Progenitor cell of endocrine pancreas (in vitro differentiated cells): ENCODE data around the gene ZKSCAN1. TPM values are rescaled to one million over a fixed set of nuclear protein-coding genes. Genes with fewer than 3 reads are reported as not detected.

ENCODE experiments used
- DNase-seq: peaks from one replicate; pipeline ENCODE4 v3.0.0; 2021; ENCODE audit warnings: low spot score; ENCODE audit not compliant: unreplicated experiment
- H3K27ac Mint-ChIP-seq: 2 replicates; pipeline ENCODE4 v1.8.0; 2021; ENCODE audit warnings: mild to moderate bottlenecking, moderate library complexity, mixed read lengths
- H3K27me3 Mint-ChIP-seq: 2 replicates; pipeline ENCODE4 v1.8.0; 2021; ENCODE audit warnings: mixed read lengths
- H3K36me3 Mint-ChIP-seq: 2 replicates; pipeline ENCODE4 v1.8.0; 2022; ENCODE audit warnings: mixed read lengths; ENCODE audit not compliant: insufficient read depth
- H3K4me1 Mint-ChIP-seq: 2 replicates; pipeline ENCODE4 v1.8.0; 2021; ENCODE audit warnings: low read depth, mixed read lengths
- H3K4me3 Mint-ChIP-seq: 2 replicates; pipeline ENCODE4 v1.8.0; 2021; ENCODE audit warnings: low read depth, mild to moderate bottlenecking, moderate library complexity, mixed read lengths
- H3K9me3 Mint-ChIP-seq: 2 replicates; pipeline ENCODE4 v1.8.0; 2021; ENCODE audit warnings: low read depth, mixed read lengths
- total RNA-seq: library from RNA; stranded (reverse); gene quantifications from 2 replicates; pipeline ENCODE4 v1.2.1, GENCODE V29; 2021
- TF ChIP-seq, protein P1 (sequence below): fragments of 200-600 bp; sonication (generic); IDR thresholded peaks from one replicate; pipeline ENCODE4 v1.5.0; 2021; ENCODE audit warnings: antibody characterized with exemption, mild to moderate bottlenecking; ENCODE audit not compliant: unreplicated experiment

Gene ZKSCAN1
- total RNA-seq, 1 donor from 2014 or later: 209 TPM

GRCh38 chr7:100057006-100057405 lies 41.6 kb downstream of the ZKSCAN1 start:
- no peaks in the 10 kb centered on the region for H3K27me3 Mint-ChIP-seq
- DNase-seq: no peak
- H3K36me3 Mint-ChIP-seq: peaks cover 24% of the 10 kb centered on the region
- no peak overlapping the region for H3K4me3 Mint-ChIP-seq
- no peak overlapping the region for H3K27ac Mint-ChIP-seq
- H3K4me1 Mint-ChIP-seq: peaks cover 1% of the 10 kb centered on the region
- H3K9me3 Mint-ChIP-seq: no peaks in the 10 kb centered on the region
- TF ChIP-seq, protein P1, sequence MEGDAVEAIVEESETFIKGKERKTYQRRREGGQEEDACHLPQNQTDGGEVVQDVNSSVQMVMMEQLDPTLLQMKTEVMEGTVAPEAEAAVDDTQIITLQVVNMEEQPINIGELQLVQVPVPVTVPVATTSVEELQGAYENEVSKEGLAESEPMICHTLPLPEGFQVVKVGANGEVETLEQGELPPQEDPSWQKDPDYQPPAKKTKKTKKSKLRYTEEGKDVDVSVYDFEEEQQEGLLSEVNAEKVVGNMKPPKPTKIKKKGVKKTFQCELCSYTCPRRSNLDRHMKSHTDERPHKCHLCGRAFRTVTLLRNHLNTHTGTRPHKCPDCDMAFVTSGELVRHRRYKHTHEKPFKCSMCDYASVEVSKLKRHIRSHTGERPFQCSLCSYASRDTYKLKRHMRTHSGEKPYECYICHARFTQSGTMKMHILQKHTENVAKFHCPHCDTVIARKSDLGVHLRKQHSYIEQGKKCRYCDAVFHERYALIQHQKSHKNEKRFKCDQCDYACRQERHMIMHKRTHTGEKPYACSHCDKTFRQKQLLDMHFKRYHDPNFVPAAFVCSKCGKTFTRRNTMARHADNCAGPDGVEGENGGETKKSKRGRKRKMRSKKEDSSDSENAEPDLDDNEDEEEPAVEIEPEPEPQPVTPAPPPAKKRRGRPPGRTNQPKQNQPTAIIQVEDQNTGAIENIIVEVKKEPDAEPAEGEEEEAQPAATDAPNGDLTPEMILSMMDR: no peak

- no peak for DNase-seq
- H3K4me3 Mint-ChIP-seq: no peak overlapping the region
- peaks cover 37% of the 10 kb centered on the region for H3K36me3 Mint-ChIP-seq
- H3K27ac Mint-ChIP-seq: no peak overlapping the region
- TF ChIP-seq, protein P1: no peak
- H3K4me1 Mint-ChIP-seq: no peaks in the 10 kb centered on the region
- peaks cover 6% of the 10 kb centered on the region for H3K9me3 Mint-ChIP-seq
- no peaks in the 10 kb centered on the region for H3K27me3 Mint-ChIP-seq
Observed at GRCh38 chr7:100059251-100059739, 43.9 kb downstream of the ZKSCAN1 start.

DNA sequence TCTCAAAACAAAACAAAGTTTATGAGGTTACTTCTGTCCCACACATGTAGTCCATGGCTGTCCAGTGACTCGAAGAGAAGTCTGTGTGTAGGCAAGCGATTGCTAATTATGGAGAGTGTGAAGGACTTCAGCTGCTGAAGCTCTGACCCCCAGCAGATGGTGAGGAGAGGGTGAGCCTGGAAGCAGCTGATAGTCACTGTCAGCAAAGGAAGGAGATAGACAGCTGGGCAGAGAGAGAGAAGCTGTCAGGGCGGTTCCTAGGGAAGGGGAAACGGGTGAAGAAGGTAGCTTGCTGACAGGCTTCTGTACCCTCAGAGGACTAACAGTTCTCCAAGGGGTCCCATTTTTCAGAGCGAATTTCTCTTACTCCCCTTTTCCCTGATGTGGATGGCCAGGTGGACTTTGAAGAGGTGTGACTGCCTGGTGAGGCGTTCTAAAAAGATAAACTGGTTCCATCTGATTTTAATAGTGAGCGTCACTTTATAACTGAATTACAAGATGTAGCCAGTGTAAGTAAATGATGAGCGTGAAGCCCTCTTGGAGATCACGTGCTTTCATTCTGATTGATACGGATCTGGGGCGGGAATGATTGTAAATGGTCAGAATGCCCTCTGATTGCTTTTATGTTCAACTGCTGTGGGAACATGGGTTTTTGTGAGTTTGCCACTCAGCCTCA lies 46.3 kb downstream of the ZKSCAN1 start:
- Mint-ChIP-seq H3K4me3 (no peak overlapping the region), H3K27me3 (no peaks in the 10 kb centered on the region), H3K27ac (no peak overlapping the region), H3K4me1 (peaks cover 2% of the 10 kb centered on the region), H3K9me3 (peaks cover 9% of the 10 kb centered on the region), H3K36me3 (peaks cover 54% of the 10 kb centered on the region)
- TF ChIP-seq, protein P1: no peak
- no peak for DNase-seq

- Mint-ChIP-seq H3K4me1 (peaks cover 2% of the 10 kb centered on the region), H3K9me3 (peaks cover 9% of the 10 kb centered on the region), H3K27ac (no peak overlapping the region), H3K4me3 (no peak overlapping the region), H3K27me3 (no peaks in the 10 kb centered on the region), H3K36me3 (peaks cover 58% of the 10 kb centered on the region)
- TF ChIP-seq, protein P1: no peak
- DNase-seq: no peak
Observed at GRCh38 chr7:100063376-100063775, 48.0 kb downstream of the ZKSCAN1 start.

- H3K27me3 Mint-ChIP-seq: no peaks in the 10 kb centered on the region
- TF ChIP-seq, protein P1: no peak
- H3K4me1 Mint-ChIP-seq: peaks cover 2% of the 10 kb centered on the region
- peaks cover 56% of the 10 kb centered on the region for H3K36me3 Mint-ChIP-seq
- H3K27ac Mint-ChIP-seq: no peak overlapping the region
- peaks cover 9% of the 10 kb centered on the region for H3K9me3 Mint-ChIP-seq
- no peak for DNase-seq
- no peak overlapping the region for H3K4me3 Mint-ChIP-seq
Observed at GRCh38 chr7:100064162-100064561, 48.8 kb downstream of the ZKSCAN1 start.
